Mesothelial cell of epicardium (in vitro differentiated cells): ENCODE data around the gene TMEM53. TPM values are rescaled to one million over a fixed set of nuclear protein-coding genes. Genes with fewer than 3 reads are reported as not detected.

ENCODE experiments used
- DNase-seq, 2 experiments: peaks; one replicate each; pipeline ENCODE4 v3.0.0; 2021; ENCODE audit warnings: low spot score in 2 of 2; ENCODE audit not compliant: unreplicated experiment in 2 of 2
- H3K27ac Mint-ChIP-seq: 2 replicates; pipeline ENCODE4 v1.8.0; 2021; ENCODE audit warnings: mixed read lengths
- H3K27me3 Mint-ChIP-seq: 2 replicates; pipeline ENCODE4 v1.8.0; 2021; ENCODE audit warnings: low read depth, mixed read lengths
- H3K36me3 Mint-ChIP-seq: 2 replicates; pipeline ENCODE4 v1.8.0; 2021; ENCODE audit warnings: mixed read lengths
- H3K4me1 Mint-ChIP-seq: 2 replicates; pipeline ENCODE4 v1.8.0; 2021; ENCODE audit warnings: mixed read lengths
- H3K4me3 Mint-ChIP-seq: 2 replicates; pipeline ENCODE4 v1.8.0; 2021; ENCODE audit warnings: mild to moderate bottlenecking, moderate library complexity, mixed read lengths
- H3K9me3 Mint-ChIP-seq: 2 replicates; pipeline ENCODE4 v1.8.0; 2021; ENCODE audit warnings: mixed read lengths
- total RNA-seq: library from RNA; stranded (reverse); gene quantifications from 3 replicates; pipeline ENCODE4 v1.2.1, GENCODE V29; 2021
- TF ChIP-seq, protein P1 (sequence below): fragments of 200-600 bp; sonication (generic); IDR thresholded peaks from one replicate; pipeline ENCODE4 v1.5.0; 2021; ENCODE audit warnings: antibody characterized with exemption; ENCODE audit not compliant: unreplicated experiment

TMEM53 gene
- total RNA-seq = 8.9 to 9.9 TPM (median 9.8 TPM) in 3 replicates

DNA sequence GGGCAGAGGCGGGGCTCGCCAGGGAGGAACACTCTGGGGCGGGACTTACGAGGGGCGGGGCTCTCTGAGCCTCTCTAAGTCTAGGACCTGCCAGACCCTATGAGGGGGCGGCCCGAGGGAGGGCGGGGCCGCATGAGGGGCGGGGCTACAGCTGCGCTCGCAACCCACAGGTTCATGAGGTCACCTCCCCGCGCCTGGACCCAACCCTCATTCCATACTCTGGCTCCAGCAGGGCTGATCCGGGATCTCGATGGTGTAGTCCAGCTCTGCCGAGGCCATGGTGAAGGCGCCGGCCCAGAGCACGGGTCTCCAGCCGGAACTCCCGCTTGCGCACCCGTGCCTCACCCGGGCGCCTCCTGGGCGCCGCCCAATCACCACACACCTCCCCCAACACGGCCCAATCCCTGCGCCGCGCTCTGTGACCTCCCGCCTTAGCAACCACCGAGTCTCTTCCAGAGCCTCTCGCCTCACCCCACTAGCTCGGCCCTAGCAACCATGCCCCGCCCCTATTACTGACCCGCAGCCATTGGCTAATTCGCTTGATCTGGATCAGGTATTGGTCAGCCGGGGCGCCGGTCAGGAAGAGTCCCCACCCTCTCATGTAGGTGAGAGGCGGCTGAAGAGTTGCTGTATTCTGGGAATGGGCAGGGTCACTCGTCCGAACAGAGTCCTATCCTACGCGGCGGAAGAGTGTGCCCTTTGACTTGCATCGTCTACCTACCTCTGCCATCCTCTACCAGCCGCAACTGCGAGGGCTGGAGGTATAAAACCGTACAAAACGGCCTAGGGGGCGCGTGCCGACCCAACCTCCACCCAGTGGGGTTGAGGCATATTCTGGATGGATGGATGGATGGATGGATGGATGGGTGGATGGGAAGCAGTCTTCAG, at the start of gene TMEM53, which contains the start of gene ARMH1:
Gene TMEM53, minus strand, starts transcription at position 369 of the 888 bp plus-strand sequence. Its CDS starts 90 bp downstream, at position 279.
Gene ARMH1, plus strand, starts transcription at position 602 of the 888 bp plus-strand sequence. CDS start 14,984 bp downstream, outside the sequence.
- H3K9me3 Mint-ChIP-seq = no peaks in the 10 kb centered on the region
- TF ChIP-seq, protein P1, sequence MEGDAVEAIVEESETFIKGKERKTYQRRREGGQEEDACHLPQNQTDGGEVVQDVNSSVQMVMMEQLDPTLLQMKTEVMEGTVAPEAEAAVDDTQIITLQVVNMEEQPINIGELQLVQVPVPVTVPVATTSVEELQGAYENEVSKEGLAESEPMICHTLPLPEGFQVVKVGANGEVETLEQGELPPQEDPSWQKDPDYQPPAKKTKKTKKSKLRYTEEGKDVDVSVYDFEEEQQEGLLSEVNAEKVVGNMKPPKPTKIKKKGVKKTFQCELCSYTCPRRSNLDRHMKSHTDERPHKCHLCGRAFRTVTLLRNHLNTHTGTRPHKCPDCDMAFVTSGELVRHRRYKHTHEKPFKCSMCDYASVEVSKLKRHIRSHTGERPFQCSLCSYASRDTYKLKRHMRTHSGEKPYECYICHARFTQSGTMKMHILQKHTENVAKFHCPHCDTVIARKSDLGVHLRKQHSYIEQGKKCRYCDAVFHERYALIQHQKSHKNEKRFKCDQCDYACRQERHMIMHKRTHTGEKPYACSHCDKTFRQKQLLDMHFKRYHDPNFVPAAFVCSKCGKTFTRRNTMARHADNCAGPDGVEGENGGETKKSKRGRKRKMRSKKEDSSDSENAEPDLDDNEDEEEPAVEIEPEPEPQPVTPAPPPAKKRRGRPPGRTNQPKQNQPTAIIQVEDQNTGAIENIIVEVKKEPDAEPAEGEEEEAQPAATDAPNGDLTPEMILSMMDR = no peak
- H3K4me3 Mint-ChIP-seq = peak within 1 kb of the TSS; percentile 86
- H3K27ac Mint-ChIP-seq = peak within 1 kb of the TSS; percentile 93
- DNase-seq = peak; percentile 96 to 97
- peaks cover 3% of the 10 kb centered on the region for H3K36me3 Mint-ChIP-seq
- no peaks in the 10 kb centered on the region for H3K27me3 Mint-ChIP-seq
- peaks cover 27% of the 10 kb centered on the region for H3K4me1 Mint-ChIP-seq

DNA sequence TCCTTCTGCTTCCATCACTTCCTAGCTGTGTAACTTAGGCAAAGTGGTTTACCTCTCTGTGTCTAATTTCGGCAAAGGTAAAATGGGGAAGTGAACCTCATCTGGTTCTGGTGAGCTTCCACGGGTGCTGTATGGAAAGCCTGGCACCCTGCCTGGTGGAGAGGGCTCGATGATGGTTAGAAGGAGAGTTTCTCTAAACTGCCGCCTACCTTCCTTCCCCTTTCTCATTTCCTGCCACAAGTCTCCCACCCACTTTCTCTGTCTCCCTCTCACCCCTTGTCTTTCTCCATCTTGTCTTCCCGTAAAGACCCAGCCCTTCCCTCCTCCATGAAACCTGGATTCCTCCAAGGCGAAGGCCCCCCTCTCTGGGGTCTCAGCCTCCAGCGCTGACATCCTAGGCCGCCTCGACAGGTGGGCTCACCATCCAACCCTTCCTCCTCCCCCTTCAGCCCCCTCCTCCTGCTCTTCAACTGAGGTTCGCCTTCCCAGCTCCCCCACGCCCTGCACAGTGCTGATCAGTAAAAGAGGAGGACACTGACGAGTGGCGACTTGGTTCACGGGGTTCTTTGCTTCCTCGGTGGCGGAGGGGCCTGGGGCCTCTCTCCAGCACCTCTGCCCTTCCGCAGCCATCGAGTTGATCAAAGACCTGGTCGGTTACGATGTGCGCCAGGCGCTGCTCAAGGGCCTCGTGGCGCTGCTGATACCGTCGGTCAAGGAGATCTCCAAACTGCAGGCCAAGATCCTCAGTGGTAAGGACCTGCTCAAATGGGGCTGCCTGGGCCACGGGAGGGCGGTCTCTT, 49.4 kb upstream of the TMEM53 start:
- DNase-seq = no peak
- Mint-ChIP-seq H3K27ac (no peak overlapping the region), H3K4me3 (no peak overlapping the region), H3K36me3 (no peaks in the 10 kb centered on the region), H3K27me3 (no peaks in the 10 kb centered on the region), H3K4me1 (peaks cover 4% of the 10 kb centered on the region), H3K9me3 (no peaks in the 10 kb centered on the region)
- TF ChIP-seq, protein P1 = no peak

DNA sequence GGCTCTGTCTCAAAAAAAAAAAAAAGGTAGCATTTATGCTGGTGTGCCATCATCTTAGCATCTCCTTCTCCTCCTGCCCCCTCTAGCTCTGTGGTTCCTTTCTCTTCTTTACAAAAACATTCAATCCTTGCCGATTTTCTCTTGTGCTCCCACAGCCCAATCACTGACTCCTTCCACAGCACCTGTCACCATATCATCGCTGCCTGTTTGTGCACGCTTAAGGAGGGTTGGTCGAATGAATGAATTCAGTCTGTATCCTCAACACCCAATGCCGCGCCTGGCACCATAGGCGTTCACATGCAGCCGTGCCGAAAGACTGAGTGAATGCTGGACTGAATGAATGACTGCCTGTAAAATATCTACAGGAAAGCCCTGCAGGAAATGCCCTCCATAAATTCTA, 48.8 kb upstream of the TMEM53 start:
- no peak for DNase-seq
- Mint-ChIP-seq H3K36me3 (no peaks in the 10 kb centered on the region), H3K4me1 (peaks cover 4% of the 10 kb centered on the region), H3K4me3 (no peak overlapping the region), H3K27ac (no peak overlapping the region), H3K9me3 (no peaks in the 10 kb centered on the region), H3K27me3 (no peaks in the 10 kb centered on the region)
- TF ChIP-seq, protein P1 = no peak

DNA sequence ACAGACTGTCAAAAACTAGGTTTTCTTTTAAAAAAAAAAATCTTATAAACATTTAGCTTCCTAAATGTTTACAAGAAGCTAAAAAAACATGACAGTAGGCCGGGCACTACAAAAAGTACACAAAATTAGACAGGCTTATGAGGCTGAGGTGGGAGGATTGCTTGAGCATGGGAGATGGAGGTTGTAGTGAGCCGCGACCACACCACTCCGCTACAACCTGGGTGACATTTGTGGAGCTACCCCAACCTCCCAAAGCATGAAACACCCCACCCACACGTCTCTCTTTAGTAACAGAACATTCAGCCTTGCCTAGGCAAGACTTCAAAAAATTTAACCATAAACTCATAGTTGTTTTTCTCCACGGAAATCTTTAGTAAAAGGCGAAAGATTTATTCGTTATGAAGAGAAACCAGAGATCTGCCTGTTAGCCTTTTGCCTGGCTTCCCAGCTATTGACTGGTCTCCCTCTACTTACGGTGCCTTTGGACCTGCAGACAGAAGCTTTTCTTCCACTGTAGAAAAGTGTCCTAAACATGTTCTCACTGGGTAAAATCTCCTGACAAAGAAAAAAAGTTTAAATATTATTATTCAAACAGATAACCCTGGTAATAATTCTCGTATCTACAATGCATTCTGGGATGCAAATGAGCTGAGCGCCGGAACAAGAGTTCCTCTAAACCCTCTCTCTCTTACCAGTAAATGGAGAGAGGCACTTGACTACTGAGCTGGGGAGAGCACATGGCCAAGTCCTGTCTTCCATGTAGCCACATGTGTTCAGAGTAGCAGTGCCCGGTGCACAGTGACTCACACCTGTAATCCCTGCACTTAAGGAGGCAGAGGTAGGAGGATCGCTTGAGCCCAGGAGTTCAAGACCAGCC, 47.4 kb upstream of the TMEM53 start:
- Mint-ChIP-seq H3K9me3 (no peaks in the 10 kb centered on the region), H3K27ac (peak overlapping the region; percentile 90), H3K27me3 (no peaks in the 10 kb centered on the region)

More for the DNA sequence above, 47.4 kb upstream of the TMEM53 start:
- no peak overlapping the region for H3K4me3 Mint-ChIP-seq
- peaks cover 4% of the 10 kb centered on the region for H3K4me1 Mint-ChIP-seq
- DNase-seq = no peak
- TF ChIP-seq, protein P1 = no peak
- H3K36me3 Mint-ChIP-seq = no peaks in the 10 kb centered on the region
